HepG2 (cell line): ENCODE data around the gene HELZ2. TPM values are rescaled to one million over a fixed set of nuclear protein-coding genes. Genes with fewer than 3 reads are reported as not detected.
A peak's percentile ranks its signal among the peaks of the same experiment; 100 is the strongest.

Experiments
- ATAC-seq: fragments of 200-7000 bp; cut with Tn5 transposase; 3 replicates; pipeline ENCODE4 v1.9.1; 2020; ENCODE audit warnings: mild to moderate bottlenecking, moderate library complexity
- BruUV-seq: library from RNA; stranded (reverse); fragments of 400-500 nt; replicated peaks from 2 replicates; lab custom pipeline; 2021; lab: Mats Ljungman, UMichigan
- CTCF ChIA-PET: fragments of 300-600 bp; formaldehyde crosslinking; extraction: SDS; loops from one replicate; lab custom pipeline; 2021; ENCODE audit warnings: low total read pairs, inconsistent platforms, low intra/inter-chr PET ratio; lab: Yijun Ruan, JAX
- POLR2A ChIA-PET: fragments of 350-600 bp; sonication (Branson Sonifier 250); formaldehyde crosslinking; loops from one replicate; lab custom pipeline; 2020; ENCODE audit warnings: antibody characterized with exemption, inconsistent platforms; lab: Yijun Ruan, JAX
- DNase-seq: peaks from one replicate; pipeline ENCODE4 v3.0.0-alpha.2; 2015; ENCODE audit warnings: low spot score
- FAIRE-seq: peaks from 3 replicates; lab custom pipeline; 2011; peaks lifted over from hg19 to GRCh38; lab: Jason Lieb, UNC
- H2AFZ ChIP-seq: one replicate; pipeline ENCODE4 v1.6.1; 2011; ENCODE audit warnings: low read length, inconsistent platforms
- H3K27ac ChIP-seq: fragments of 300-600 bp; 3 replicates; pipeline ENCODE4 v1.8.0; 2011; ENCODE audit warnings: mixed run types, mild to moderate bottlenecking, mixed read lengths, low read length, inconsistent platforms; ENCODE audit not compliant: insufficient read depth; ENCODE audit errors: extremely low read length
- H3K27me3 ChIP-seq, 2 experiments: fragments of 200-600 bp in 1 of 2; 2 replicates in 1 of 2; 3 replicates in 1 of 2; pipeline versions ENCODE4 v1.6.0 to v1.8.0; 2011; ENCODE audit warnings: low read length in 2 of 2, mild to moderate bottlenecking in 2 of 2, moderate library complexity in 2 of 2, inconsistent platforms in 1 of 2; ENCODE audit not compliant: insufficient read depth in 2 of 2, control insufficient read depth in 1 of 2
- H3K36me3 ChIP-seq, 2 experiments: fragments of 200-600 bp in 1 of 2; replicated peaks in 1 of 2; 2 replicates in 1 of 2; 3 replicates in 1 of 2; pipeline versions ENCODE4 v1.5.1 to v1.8.0; 2011; ENCODE audit warnings: low read length in 2 of 2, inconsistent platforms in 1 of 2; ENCODE audit not compliant: insufficient read depth in 2 of 2, control insufficient read depth in 1 of 2
- H3K4me1 ChIP-seq: 2 replicates; pipeline ENCODE4 v1.5.1; 2012; ENCODE audit warnings: low read length, inconsistent platforms; ENCODE audit not compliant: insufficient read depth
- H3K4me2 ChIP-seq: 2 replicates; pipeline ENCODE4 v1.6.0; 2011; ENCODE audit warnings: low read depth, low read length, inconsistent platforms
- H3K4me3 ChIP-seq, 3 experiments: fragments of 200-600 bp in 1 of 3; sonication (generic), shearing (Covaris generic) in 1 of 3; replicated peaks in 1 of 3; 2 replicates each; pipeline ENCODE4 v1.5.1; 2011 to 2016; ENCODE audit warnings: low read length in 3 of 3, inconsistent platforms in 2 of 3, low read depth in 2 of 3, mild to moderate bottlenecking in 2 of 3, control low read depth in 1 of 3, mixed read lengths in 1 of 3; ENCODE audit not compliant: insufficient read depth in 1 of 3
- H3K79me2 ChIP-seq: one replicate; pipeline ENCODE4 v1.6.1; 2011; ENCODE audit warnings: low read length, inconsistent platforms; ENCODE audit not compliant: insufficient read depth
- H3K9ac ChIP-seq: 2 replicates; pipeline ENCODE4 v1.6.0; 2011; ENCODE audit warnings: mild to moderate bottlenecking, low read depth, low read length, inconsistent platforms; ENCODE audit not compliant: insufficient read depth
- H3K9me3 ChIP-seq: 2 replicates; pipeline ENCODE4 v1.5.1; 2012; ENCODE audit warnings: mild to moderate bottlenecking, low read length
- H4K20me1 ChIP-seq: 2 replicates; pipeline ENCODE4 v1.6.0; 2011; ENCODE audit warnings: inconsistent platforms, mild to moderate bottlenecking, low read length, moderate library complexity; ENCODE audit not compliant: insufficient read depth
- ZNF768 ChIP-seq: sonication (generic); formaldehyde crosslinking; IDR thresholded peaks from 2 replicates; pipeline ENCODE4 v1.4.0; 2020; ENCODE audit warnings: missing genetic modification reagents
- WGBS: methylation state at CpG from one replicate; pipeline ENCODE4 v1.1.6; 2017; ENCODE audit warnings: low lambda C conversion rate; 5-methylcytosine and 5-hydroxymethylcytosine counted together
- in situ Hi-C: cut with HindIII; loops from 2 replicates; pipeline ENCODE4 v1.10.0; 2017; ENCODE audit warnings: low pct_unique_long_range_greater_than_20kb; ENCODE audit not compliant: extremely low pct_ligation_motif_present
- intact Hi-C: fragments of 100-400 bp; cut with micrococcal nuclease; formaldehyde crosslinking; loops from one replicate; pipeline ENCODE4 v1.10.0; 2022; ENCODE audit not compliant: unreplicated experiment
- polyA plus RNA-seq, 8 experiments: library from polyadenylated mRNA; depleted of rRNA in 3 of 8; stranded (reverse) in 7 of 8; unstranded in 1 of 8; fragments of >200 nt; fragmentation: Illumina TruSeq in 4 of 8; extraction: Trizol in 4 of 8; gene quantifications; 2 replicates each; pipeline versions ENCODE4 v1.2.1 to v1.2.3, GENCODE V29; 2011 to 2016; ENCODE audit warnings: low read depth in 4 of 8, missing spikeins in 1 of 8, mixed read lengths in 1 of 8; ENCODE audit not compliant: insufficient read depth in 1 of 8
- total RNA-seq, 5 experiments: library from RNA; depleted of rRNA; stranded (reverse); fragments of >200 nt; fragmentation: Illumina TruSeq; extraction: Trizol; gene quantifications; 2 replicates each; pipeline ENCODE4 v1.2.3, GENCODE V29; 2016; ENCODE audit warnings: low read depth in 1 of 5
- TF ChIP-seq, protein P1 (sequence below), 2 experiments: fragments of 450-650 bp in 1 of 2; sonication (generic) in 1 of 2; formaldehyde crosslinking; IDR thresholded peaks; 2 replicates each; pipeline versions ENCODE4 v1.5.0 to v1.8.0; 2020 to 2022; ENCODE audit warnings: mild to moderate bottlenecking in 1 of 2, missing genetic modification reagents in 1 of 2
- TF ChIP-seq, protein P2 (sequence below): sonication (generic); formaldehyde crosslinking; IDR thresholded peaks from 2 replicates; pipeline ENCODE4 v1.5.1; 2020; ENCODE audit warnings: mild to moderate bottlenecking, missing genetic modification reagents, moderate library complexity

Gene HELZ2
- total and polyA plus RNA-seq, 2 of the 13 experiments (the other 11 are each of a cell fraction or from before 2014, with no cell fraction given) = 9.6 to 10.1 TPM

DNA sequence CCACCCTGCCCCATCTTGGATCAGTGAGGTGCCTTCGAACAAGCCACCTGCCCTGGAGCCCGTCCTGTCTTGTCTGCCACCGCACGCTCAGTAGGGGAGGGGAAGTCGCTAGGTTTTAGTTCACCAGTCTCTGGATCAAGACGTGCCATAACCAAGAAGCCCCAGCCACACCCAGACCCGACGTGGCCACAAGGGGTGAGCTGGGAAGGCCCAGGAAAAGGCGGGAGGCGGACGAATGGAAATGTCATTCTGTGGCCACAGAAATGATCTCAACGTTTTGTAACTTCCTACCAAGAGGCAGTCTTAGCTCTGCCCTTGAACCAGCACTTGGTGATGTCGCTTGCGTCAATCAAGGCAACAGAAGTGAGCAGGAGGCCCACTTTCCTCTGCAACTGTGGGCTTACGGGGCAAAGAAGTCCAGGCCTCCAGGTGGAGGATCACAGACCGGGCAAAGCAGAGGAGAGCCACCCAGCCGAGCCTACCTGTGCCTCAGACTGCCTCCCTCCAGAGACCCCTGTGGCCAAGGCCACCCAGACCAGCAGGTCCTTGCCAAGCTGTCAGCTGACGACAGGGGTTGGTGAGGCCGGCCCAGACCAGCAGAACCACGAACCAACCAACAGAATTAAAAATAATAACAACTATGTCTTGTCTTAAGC, 38.4 kb upstream of the HELZ2 start:
- Histone ChIP-seq H3K27me3 (no peaks in the 10 kb centered on the region), H3K4me3 (no peak overlapping the region), H2AFZ (no peak overlapping the region), H4K20me1 (peaks cover 3% of the 10 kb centered on the region; the same call in 1 of the 2 replicates), H3K4me1 (no peaks in the 10 kb centered on the region), H3K9ac (no peak overlapping the region), H3K27ac (no peak overlapping the region), H3K9me3 (peaks cover 8% of the 10 kb centered on the region; the same call in 1 of the 2 replicates), H3K36me3 (peaks cover 14 to 31% of the 10 kb centered on the region in 2 experiments), H3K4me2 (no peak overlapping the region), H3K79me2 (peaks cover 3% of the 10 kb centered on the region)
- ChIA-PET POLR2A (interaction anchor here (1.1 kb wide), 1 partner anchor 15 kb away, joined by 4 read pairs; no protein-coding TSS in a partner anchor), CTCF (no interaction called here)
- 88% methylated on average over 20 of the region's 20 CpGs for WGBS
- BruUV-seq = no TSS peak
- TF ChIP-seq, protein P1, sequence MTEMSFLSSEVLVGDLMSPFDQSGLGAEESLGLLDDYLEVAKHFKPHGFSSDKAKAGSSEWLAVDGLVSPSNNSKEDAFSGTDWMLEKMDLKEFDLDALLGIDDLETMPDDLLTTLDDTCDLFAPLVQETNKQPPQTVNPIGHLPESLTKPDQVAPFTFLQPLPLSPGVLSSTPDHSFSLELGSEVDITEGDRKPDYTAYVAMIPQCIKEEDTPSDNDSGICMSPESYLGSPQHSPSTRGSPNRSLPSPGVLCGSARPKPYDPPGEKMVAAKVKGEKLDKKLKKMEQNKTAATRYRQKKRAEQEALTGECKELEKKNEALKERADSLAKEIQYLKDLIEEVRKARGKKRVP (CRISPR knock-in tag; IDR thresholded peaks at IDR 0.05) = no peak
- TF ChIP-seq, protein P2, sequence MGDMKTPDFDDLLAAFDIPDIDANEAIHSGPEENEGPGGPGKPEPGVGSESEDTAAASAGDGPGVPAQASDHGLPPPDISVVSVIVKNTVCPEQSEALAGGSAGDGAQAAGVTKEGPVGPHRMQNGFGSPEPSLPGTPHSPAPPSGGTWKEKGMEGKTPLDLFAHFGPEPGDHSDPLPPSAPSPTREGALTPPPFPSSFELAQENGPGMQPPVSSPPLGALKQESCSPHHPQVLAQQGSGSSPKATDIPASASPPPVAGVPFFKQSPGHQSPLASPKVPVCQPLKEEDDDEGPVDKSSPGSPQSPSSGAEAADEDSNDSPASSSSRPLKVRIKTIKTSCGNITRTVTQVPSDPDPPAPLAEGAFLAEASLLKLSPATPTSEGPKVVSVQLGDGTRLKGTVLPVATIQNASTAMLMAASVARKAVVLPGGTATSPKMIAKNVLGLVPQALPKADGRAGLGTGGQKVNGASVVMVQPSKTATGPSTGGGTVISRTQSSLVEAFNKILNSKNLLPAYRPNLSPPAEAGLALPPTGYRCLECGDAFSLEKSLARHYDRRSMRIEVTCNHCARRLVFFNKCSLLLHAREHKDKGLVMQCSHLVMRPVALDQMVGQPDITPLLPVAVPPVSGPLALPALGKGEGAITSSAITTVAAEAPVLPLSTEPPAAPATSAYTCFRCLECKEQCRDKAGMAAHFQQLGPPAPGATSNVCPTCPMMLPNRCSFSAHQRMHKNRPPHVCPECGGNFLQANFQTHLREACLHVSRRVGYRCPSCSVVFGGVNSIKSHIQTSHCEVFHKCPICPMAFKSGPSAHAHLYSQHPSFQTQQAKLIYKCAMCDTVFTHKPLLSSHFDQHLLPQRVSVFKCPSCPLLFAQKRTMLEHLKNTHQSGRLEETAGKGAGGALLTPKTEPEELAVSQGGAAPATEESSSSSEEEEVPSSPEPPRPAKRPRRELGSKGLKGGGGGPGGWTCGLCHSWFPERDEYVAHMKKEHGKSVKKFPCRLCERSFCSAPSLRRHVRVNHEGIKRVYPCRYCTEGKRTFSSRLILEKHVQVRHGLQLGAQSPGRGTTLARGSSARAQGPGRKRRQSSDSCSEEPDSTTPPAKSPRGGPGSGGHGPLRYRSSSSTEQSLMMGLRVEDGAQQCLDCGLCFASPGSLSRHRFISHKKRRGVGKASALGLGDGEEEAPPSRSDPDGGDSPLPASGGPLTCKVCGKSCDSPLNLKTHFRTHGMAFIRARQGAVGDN = 0 out of 2 replicates have a peak, but pooled peaks have one; percentile 28
- 0 out of 2 replicates have a peak, but pooled peaks have one; percentile 2 for TF ChIP-seq ZNF768 (CRISPR knock-in tag)
- DNase-seq = no peak
- FAIRE-seq = no peak
- in situ Hi-C loops (no loop called here), intact Hi-C loops (no loop called here)
- ATAC-seq = no peak; the same call in 2 of the 3 replicates
